GM19468 (cell line): Measurements from ENCODE around the gene GPC5.

Experiments used
- ATAC-seq: cut with Tn5 transposase; IDR thresholded peaks from one replicate; pipeline ENCODE4 v1.9.1; 2021; ENCODE audit warnings: mild to moderate bottlenecking, moderate library complexity, moderate number of reproducible peaks; ENCODE audit not compliant: unreplicated experiment; ENCODE audit errors: extremely low read depth

The GPC5 gene

DNA sequence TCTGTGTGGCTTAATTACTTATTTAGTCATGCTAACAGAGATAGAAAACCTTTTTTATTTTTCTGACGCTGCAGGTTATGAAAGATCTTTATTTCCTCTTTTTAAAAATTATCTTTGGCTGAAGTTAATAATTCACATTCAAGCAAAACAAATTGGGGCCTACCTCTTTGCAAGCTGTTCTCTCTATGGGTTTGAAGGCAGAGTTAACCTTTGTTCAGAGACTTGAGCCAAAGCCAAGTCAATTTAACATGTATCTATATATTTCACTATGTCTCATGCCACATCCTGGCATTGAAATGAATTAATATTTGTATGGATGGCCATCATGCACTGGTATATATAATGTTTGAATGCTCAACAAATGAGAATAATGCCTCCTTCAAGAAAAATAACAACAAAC is 1150.9 kb downstream of the GPC5 start:
- ATAC-seq, result no peak

DNA sequence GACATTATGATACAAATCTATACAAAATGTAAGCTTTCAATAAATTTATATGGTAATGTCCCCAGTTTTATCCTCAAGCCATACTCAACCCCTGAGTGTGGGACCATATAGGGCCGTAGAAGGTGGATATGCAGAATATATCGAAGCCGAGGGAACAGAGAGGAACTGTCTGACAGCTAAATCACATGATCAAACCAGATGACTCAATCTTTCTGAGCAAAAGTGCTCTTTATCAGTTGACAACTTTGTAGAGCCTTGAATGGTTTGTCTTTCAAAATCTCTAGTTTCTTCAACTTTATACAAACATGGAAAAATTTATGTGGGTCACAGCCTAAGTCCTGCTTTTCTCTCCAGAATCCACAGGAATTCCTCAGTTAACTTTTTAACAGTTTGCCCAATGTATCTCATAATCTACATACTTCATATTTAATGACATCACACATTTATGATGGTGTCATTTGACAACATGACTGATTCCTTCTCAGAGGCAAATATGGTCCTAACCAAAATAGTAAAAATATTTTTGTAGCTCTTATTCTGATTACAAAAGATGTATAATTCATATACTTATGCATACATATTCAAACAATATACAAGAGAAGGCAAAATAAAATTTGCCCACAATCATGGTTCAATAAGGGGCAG is 1155.2 kb downstream of the GPC5 start:
- no peak for ATAC-seq

DNA sequence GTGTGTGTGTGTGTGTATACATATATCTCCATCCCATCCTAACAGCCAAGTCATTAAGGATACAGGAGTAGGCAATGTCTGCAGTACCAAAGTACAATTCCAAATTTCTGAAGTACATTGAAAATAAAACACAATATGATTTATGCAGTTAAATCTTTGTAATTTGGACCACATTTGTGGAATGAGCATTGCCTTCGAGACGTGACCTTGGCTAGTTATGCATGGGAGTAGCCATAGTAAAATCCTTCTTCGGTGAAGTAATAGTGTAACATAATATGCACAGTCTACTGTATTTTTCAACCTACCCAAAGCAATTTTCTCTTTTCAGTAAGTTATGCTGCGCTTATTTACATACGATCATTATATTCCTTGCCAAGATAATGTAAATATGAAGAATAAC is 1162.5 kb downstream of the GPC5 start:
- no peak for ATAC-seq

DNA sequence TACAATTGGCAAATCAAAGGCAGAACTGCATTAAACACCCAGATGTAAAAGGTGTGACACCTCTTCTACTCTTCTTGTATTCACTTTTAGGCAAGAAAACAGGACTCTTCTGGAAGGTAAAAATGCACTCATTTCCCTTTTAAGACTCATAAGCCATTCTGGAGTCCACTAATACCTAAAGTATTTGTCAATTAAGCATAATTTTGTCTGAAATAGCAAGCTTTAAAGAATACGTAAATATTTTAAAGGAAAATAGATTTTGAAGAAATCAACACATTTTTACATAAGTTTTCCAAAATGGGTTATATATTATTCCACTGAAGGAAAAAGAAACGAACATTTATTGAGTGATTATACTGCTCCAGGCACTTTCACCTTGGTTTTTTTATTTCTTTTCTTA is 1166.5 kb downstream of the GPC5 start:
- ATAC-seq, result no peak

DNA sequence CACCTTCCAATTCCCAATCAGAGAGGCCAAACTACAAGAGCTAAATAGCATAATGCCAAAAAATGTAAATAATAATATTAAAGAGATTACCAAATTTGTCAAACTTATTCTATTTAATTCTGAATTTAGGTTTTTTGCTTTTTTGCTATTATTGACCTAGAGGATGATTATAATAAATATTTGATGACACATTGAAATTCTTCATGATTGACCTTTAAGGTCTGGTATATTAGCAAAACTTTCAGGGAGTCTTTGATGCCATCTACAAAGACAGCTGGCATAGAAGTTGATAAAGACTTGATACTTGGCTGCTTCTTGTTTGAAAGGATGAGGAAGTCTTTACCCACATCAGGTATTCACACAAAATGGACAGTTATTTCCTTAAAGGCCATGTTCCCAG is 1168.3 kb downstream of the GPC5 start:
- ATAC-seq, result no peak

DNA sequence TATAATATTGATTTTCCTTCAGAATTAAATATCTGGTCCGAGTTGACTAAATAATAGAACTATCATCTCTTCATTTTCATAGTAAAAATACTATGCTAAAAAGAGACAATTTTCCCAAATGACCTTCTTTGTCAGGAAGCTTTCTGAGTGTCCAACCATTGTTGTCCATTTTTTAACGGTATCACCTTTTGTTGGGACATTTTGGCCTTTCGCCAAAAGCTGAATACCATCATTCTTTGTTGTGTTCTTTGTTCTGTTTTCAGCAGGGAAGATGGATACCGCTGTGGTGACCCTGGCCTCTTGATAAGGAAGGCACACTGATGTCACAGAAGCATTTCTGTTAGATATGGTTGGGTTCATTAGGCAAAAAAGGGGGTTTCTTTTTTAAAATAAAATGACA is 1173.8 kb downstream of the GPC5 start:
- no peak for ATAC-seq

DNA sequence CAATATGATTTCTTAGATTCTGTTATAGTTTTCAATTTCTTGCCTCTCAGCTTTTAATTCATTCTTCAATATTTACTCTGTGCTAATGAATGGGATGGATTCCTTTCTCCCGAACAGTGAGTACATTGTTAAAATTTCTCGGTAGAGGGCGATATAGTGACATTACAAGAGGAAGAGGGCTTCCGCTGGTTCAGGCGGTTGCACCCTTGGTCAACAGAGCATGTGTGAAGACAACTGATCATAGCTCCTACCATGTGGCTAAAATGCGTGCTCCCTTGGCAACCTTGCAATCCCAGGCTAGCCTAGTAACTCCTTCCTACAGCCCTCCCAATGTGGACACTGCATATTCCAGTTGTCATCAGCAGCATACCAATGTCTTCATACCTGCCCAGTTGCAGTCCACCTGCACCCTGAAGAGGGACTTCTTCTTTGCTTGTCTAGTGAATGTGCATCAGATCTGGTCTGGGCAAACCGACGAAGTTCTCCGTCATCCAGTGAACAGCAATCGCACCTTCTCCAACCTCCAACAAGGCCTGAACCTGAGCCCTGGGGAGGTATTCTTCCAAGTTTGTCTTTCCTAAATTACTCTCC is 1175.1 kb downstream of the GPC5 start:
- ATAC-seq, result no peak

DNA sequence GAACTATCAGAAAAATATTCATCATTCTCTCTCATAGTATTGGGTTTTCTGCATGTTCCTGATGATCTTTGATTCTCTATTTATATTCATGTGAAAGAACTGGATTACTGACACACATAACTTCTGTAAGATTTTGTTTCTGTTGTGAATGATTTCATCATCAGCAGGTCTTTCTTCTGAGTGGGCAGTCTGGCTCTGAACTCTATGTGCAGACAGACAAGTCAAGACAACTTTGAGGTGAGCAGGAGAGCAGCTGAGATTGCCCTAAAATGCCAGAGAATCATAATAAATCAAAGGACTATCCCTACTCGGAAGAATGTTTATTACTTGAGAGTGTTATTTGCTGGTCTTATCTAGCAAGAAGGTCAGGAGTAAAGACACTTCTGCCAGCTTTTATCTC is 1176.1 kb downstream of the GPC5 start:
- ATAC-seq, result no peak

DNA sequence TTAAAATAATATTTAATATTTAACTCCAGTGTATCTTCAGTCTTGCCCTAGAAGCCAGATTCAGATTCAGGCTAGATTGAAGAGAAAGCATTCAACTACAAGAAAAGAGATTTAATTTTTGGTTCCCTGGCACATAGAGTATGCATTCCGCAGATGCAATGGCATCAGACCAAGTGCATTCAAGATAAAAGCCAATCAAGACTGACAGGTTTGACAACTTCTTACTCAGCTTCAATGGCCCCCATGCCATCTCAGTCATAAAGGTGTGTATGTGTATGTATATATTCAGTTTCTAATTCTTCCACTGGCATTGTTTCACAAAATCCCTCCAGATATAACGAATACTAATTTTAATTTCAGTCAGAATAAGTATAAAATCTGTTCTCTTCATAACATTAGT is 1177.4 kb downstream of the GPC5 start:
- no peak for ATAC-seq

DNA sequence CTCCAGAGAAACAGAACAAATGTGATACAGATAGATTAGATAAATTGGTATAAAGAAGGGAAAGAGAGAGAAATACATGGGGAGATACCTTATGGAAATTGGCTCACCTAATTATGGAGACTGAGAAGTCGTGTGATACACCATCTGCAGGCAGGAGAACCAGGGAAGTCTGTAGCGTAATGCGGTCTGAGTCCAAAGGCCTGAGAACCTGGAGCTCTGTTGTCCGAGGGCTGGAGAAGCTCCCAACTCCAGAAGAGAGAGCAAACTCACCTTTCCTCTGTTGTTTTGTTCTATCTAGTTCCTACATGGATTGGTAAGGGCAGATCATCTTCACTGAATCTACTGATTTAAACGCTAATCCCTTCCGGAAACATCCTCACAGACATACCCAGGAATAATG is 1179.9 kb downstream of the GPC5 start:
- ATAC-seq, result no peak

DNA sequence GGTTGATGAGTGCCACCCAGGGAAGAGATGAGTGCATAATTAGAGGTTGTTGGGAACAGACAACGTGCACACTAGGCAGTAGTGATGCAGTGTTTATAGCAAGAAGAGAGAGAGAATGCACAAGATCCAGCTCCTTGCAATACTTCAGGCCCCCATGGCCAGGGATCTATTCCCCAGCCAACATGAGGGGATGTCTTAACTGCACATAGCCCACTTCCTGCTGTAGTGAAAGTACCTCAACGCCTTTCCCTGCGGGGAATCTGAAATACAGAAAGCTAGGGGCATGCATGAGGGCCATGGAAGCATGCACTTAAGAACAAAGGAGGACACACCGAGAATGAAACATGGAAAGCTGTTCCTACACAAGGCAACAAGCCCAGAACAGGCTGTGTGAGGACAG is 1191.5 kb downstream of the GPC5 start:
- ATAC-seq, result no peak

DNA sequence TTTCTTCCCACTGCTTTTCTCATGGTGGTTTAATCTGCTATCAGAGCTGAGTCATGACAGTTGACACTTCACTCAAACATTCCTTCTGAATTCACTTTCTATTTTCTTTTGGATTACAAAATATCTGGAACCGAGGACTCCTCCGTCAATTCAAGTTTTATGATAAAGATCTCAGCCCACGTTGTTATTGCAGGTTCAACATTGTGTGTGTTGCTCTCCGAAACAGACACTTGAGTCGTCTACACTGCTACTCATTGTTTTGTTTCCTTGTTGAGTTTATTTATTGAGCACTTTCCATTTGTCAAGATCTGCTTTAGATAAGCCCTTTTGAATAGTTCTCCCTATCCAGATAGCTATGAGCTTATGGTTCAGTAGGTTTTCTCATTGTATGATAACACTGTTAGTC is 1192.1 kb downstream of the GPC5 start:
- no peak for ATAC-seq

DNA sequence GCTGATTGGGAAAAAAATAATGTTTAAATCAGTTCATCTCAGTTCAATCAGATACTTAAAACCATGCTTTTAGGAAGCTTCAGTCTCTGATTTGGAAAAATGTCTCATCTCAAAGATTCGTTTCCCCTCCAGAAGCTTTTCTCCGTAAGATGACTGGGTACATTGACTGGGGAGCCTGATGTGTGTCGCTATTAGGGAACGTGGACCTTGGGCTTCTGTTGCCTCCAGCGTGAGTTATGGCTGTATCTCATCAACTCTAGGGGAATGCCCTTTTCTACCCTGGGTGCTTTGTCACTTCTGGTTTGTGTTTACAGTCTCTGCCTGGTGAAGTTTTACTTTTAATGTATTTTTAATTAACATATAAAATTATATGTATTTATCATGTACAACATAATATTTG is 1192.7 kb downstream of the GPC5 start:
- ATAC-seq, result no peak

DNA sequence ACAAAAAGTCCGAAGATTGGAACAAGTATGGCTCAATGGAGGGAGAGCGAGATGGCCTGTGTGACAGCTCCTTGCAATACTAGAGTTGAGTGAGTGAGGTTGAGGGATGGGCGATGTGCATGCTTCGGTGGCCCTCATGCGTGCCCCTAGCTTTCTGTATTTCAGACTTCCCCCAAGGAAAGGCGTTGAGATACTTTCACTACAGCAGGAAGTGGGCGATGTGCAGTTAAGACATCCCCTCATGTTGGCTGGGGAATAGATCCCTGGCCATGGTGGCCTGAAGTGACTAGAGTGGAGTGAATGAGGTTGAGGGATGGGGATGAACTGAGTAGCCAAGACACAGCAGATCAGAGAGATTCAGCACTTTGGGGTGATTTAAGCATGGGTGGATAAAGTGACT is 1194.3 kb downstream of the GPC5 start:
- ATAC-seq, result no peak

DNA sequence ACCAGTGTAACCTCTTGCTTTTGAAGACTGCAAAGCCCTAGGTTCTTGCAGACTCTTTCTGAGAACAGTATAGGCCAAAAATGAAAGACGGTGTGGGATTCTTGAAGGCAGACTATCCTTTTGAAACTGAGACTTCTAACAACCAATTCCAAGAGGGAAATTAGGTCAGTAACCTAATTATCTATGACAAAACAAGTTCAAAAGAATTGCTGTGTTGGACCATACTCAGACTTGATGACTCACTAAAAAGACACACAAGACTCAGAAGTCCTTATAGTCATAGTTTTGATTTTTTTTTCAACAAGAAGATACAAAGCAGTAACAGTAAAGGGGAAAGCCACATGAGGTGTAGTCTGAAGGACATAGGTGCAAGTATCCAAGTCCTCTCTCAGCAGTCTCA is 1204.1 kb downstream of the GPC5 start:
- no peak for ATAC-seq

DNA sequence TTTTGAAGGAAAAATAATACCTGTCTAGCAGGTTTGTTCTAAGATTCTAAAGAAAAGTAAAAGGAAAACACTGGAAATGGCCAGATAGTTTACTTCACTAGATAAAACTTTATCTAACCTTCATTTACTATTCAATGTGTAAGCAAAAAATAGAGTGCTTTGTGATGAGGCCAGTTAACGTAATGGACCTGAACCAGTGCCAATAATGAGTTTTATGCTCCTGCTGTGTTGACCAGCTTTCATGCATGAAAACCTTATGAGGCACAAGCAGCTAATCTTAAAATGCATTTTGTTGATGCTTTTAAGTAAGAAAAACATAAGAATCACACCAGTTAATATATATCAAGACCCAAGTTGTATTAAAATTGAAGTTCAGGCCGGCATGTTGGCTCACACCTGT is 1211.0 kb downstream of the GPC5 start:
- ATAC-seq, result no peak

DNA sequence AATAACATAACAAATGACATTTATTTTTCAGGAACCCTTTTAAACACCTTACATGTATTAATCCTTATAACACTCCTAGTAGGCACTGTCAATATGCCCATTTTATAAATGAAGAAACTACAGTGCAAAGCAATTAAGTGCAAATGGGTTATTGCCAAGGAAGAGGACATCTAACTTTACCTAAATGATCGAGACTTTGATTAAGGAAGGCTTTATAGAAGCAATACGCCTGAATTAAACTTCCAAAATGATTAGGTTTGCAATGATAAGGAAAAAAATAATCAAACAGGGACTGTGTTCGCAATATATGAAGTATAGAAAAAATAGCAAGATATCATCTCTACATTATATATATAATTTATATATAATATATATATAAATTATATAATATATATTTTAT is 1214.5 kb downstream of the GPC5 start:
- ATAC-seq, result no peak

DNA sequence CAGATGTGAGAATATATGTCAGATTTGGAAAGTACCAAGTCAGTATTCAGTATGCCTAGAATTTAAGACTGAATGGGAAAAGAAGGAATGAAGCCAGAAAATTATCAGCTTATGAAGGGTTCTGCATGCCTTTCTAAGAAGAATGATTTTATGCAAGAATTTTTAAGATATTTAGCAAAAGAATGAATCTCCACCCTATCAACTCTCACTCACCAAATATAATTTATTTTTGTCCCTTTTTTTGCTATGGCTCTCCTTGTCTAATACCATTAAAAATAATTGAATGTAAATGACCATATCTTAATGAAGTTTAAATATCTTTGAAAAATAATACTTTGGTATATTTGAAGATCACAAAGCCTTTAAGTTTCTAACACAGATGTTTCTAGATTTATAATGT is 1215.5 kb downstream of the GPC5 start:
- ATAC-seq, result no peak

DNA sequence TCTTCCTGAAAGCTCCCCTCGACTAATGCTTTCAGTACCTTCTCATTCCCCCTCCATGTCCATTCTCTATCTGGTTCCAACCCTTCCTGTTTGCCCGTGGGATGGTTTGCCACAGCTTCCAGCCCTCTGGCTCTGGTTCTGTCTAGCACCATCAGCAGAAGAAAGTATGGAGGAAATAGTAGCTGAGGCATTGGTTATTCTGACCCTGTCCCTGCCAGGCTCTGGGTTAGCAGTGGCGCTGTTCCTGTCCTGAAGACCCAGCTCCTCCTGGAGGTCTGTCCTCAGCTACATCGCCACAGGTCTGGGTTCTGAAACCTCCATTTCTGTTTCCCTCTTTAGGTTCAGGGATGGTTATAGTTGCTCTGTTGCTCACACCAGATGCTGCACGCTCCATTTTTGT is 1223.6 kb downstream of the GPC5 start:
- no peak for ATAC-seq

DNA sequence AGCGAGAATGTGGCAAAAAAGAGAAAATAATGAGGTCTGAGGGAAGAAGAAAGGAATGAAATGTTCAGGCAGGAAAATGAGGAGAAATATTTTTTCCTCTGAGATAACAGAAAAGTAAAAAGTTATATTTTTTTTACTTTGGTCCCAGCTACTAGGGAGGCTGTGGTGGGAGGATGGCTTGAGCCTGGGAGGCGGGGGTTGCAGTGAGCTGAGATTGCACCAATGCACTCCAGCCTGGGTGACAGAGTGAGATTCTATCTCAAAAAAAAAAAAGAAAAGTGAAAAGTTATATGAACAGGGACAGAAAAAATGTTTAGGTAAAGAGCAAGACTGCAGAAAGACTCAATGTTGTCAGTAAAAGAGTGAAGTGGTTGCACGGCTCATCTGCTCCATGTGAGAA is 1224.5 kb downstream of the GPC5 start:
- ATAC-seq, result no peak

DNA sequence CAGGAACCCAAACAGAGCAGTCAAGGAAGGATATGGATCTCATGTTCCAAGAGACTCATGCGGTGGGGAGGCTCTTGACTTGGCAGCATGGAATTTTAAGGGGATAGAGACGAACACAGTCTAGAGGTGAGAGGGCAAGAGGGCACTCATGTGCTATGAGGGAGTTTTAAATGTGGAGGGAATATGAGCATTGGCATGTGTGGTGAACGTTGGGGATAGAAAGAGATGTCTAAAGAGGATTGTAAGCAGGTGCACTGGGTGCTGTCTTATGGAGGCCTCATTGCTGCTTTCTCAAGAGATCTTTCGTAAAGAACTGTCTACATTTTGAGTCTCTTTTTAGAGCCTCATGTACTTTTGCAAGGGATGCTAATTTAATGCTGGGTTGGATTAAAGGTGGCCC is 1227.9 kb downstream of the GPC5 start:
- ATAC-seq, result no peak

DNA sequence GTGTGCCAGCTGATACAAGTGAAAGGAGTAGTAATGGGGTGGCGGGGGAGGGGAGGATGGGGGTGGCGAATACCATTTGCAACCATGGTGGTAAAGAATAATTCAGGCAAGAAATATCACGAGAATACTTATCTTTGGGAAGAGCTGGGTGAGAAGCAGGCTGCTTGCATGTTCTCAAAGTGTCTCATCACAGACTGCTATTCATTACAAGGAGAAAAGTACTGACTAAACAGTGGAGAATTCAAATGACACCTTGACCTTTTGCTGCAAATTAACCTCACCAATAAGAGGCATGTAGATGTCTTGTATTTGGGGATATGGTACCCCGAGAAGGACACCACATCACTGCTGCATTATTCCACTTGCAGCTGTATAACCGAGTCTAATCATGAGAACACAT is 1242.5 kb downstream of the GPC5 start:
- ATAC-seq, result no peak
